OCI-M1 (cell line): Measurements from ENCODE around the gene THUMPD3.

Experiments
- DNase-seq: peaks from one replicate; lab custom pipeline; 2025; lab: John Stamatoyannopoulos, UW

THUMPD3 gene

DNA sequence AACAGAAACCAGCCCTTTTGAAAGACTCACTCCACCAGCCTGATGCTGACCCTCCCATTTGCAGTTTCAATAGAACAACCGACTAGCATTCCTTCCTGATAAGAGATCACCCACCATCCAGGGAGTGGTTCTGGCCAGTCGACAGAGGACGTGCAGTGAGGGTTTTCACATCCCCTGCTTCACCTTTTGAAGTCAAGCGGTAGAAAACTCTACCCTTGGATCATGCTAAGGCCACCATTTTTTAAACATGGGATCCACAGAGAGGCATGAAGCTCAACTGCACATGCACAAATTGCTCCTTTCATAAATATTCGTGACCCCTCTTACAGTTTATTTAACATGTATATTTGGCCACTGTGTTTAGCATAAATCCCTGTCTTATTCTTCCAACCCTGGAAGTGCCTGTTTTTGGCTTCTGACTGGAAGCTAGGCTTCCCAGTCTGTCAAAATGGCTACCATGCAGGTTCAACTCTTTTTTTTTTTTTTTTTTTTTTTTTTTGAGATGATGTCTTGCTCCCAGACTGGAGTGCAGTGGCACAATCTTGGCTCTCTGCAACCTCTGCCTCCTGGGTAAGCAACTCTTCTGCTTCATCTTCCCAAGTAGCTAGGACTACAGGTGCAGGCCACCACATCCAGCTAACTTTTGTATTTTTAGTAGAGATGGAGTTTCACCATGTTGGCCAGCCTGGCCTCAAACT, 1.0 kb upstream of the THUMPD3 start:
- DNase-seq, result no peak

DNA sequence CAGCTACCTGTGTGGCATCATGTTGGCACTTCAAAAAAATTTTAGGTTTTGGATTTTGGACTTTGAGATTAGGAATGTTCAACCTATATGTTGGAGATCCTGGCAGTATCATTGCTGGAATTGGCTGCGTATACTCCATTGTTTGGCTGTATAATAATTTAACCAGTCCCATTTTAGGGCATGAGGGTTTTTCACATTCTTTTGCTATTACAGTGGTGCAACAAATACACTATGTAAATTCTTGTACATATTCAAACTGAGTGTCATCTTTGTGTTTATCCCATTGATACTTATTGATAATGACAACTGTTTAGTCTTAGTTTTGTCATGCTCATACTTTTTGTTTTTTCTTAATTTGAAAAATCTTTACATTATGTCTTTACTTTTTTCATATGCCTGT, 6.7 kb downstream of the THUMPD3 start:
- DNase-seq, result no peak

DNA sequence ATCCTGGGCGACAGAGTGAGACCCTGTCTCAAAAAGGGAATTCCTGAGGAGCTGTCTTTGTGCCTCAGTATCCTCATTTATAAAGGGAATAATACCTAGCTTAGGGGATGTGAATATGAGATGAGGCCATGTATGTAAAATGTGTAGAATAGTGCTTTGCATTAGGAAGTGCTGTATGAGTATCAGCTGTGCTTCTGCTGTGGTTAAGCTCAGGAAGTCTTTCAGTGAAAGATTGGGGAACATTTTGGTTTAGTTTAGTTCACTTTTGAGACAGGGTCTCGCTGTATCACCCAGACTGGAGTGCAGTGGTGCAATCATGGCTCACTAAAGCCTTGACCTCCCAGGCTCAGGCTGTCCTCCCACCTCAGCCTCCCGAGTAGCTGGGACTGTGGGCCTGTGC, 10.6 kb downstream of the THUMPD3 start:
- no peak for DNase-seq

DNA sequence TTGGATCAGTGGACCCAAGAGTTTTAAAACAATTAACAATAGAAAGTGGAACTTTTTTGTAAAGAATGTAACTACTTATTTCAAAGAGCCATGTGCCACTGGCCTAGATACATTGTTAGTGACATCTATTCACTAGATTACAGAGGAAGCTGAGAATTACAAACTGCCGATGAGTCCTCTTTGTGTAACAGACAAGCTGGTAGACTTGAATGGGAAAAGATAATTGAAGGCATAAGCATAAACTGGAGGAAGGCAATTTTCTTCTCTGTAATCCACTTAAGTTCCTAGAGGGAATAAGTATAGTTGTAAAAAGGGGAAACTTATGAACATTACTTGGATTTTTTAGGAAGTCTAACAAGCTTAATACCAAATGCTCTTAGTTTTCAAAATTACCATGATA, 15.1 kb downstream of the THUMPD3 start:
- DNase-seq, result no peak

DNA sequence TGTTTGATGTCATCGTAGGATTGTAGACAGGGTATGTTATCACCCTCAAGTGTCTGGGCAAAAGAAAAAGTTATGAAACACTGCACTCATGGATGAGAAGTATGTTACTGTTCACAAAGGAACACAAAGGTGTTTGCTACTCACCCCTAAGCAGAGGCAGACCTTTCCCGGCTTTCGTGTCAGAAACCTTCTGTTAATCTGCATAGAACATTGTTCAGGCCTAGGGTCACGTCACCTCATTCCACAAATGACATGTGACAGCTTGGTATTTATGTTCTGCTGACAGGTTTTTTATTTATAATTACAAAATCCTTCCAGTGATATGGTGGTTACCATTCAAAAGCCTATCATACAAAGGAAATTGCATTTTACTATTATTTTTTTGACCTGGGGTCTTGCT, 16.5 kb downstream of the THUMPD3 start:
- no peak for DNase-seq

DNA sequence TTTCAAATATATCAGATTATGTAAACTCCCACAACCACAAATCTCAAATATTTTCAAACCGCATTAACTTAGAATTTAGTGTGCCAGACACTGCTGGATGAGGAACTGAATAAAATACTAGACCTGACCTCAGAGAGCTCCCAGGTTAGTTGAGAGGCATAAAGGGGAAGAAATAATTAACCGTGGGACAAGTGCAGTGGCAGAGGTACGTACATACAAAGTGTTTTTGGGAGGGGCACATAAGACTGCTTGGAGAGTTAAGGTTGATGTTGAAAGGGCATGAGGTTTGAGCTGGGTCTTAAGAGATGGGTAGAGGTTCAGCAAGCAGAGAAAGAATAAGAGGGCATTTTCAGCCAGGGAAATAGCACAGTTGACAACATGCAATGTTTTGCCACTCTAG, 17.2 kb downstream of the THUMPD3 start:
- no peak for DNase-seq

DNA sequence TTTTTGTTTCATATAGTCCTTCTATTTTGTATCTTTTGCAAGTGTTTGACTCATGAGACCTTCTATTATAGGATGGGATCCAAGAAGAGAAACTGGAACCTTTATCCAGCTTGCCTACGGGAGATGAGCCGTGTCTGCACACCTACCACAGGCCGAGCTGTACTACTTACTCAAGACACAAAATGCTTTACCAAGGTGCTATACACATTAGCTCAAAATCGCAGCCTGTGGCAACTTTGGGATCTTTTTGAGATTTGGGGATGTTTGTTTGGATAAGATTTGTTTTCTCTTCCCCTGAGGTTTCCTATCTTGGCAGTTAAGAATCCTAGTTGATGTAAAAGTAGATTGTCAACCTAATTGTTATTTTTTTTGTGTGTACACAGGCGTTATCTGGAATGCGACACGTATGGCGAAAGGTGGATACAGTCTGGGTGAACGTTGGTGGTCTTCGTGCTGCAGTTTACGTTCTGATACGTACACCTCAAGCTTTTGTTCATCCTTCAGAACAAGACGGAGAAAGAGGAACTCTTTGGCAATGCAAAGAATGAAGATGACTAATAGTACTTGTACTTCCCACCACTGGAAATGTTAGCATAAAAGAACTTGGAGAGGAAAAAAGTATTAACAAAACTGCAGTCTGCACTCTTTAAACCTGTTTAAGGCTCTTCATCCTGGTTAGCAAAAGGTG, 21.4 kb downstream of the THUMPD3 start:
- peak; percentile 25 for DNase-seq

DNA sequence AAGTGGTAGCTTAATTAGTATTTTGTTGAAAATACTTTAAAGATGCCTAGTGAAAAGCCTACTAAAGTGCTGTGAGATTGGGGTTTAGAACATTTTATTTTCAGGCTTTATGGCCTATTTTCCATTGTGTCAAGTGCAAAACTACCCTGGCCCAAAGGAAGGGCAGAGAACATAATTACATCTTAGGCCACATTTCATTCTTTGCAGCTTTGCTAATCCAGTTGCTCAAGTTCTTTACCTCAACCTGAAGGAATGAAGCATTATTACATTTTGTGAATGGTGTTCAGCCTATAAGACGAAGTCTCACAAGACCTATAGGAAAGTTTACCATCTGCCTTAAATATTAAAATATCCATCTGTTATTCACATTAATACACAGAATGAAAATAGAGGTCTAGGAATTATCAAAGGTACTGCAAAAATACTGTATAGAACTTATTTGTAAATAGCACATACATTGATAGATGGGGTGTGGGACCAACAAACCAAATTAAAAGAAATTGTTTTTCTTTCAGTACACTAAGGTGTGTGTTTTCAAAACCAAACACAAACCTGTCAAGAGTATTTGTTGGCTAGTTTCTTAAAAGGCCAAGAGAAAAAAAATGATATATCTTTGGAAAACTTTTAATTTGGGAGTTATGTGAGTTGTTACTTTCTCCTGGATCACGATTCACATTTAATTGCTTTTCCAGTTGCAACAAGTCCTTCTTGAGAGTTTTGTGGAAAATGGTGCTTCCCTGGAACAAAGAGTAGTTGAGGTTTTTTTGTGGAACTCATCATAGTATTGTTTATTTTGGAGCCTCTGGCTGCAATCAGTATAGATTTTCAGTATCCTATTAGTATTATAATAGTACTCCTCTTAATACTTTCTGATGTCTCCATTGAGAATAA, 22.6 kb downstream of the THUMPD3 start:
- no peak for DNase-seq

DNA sequence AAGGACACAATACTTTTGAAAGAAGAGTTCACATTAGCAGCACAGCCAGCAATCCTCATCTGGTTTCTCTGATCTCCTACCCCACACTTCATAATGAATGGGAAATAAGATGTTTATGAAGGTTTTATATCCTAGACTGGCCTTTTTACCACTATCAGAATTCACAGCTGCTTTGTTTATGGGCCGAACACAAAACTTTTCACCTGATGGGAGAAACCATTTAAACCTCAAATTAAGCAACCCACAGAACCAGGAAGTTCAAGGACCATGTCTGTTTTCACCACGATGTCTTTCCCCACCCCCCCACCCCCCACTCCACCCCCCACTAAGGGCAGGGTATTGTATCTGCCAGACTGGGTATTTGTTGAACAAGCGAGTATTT, 23.2 kb downstream of the THUMPD3 start:
- peak; percentile 47 for DNase-seq

DNA sequence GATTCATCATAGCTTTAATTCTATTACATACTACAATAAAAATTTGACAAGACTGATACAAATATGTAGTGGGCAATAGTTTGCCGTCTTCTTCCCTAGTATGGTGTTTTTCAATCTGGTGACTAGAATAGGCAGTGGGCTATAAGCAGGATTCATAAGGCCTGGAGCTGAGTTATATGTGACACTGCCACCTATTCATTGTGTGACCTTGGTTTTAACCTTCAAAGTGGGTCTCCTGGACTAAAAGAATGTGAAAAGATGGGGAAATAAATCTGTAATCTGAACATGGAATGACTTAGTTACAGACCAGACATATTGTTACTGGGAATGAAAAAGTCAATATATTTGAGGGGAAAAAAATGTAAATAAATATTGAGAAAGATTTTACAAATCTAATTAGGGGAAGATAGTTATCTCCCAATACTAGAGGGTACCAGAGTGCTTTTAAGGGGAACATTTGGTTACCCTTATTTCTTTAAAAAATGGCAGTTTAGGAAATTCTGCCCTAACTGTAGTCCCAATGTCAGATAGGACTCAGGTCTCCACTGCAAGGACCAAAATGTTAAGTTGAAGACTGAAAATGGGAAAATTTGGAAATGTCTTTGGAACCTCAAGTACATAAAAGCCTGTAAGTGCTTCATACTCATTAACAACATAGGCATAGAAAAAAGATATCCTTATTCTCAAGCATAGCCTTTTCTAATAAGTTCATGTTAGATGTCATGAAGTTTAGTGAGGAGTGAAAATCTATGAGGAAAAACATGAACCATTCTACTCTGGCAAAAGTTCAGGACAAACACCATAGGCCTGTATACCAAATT, 23.9 kb downstream of the THUMPD3 start:
- DNase-seq, result peak; percentile 37

DNA sequence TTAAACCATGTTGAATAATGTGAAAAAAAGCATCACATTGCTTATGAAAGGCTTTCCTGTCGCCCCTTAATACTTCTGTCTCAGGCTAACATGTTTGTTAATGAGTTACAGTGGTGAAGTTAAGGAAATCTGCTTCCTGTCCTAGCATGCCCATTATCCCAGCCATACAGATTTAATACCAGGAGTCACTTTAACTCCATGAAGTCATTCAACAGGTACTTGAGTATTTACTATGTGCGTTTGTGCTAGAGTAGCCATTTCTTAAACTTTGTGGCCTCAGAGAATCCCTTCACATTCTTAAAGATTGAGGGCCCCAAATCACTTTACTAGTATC, 24.4 kb downstream of the THUMPD3 start:
- DNase-seq, result no peak

DNA sequence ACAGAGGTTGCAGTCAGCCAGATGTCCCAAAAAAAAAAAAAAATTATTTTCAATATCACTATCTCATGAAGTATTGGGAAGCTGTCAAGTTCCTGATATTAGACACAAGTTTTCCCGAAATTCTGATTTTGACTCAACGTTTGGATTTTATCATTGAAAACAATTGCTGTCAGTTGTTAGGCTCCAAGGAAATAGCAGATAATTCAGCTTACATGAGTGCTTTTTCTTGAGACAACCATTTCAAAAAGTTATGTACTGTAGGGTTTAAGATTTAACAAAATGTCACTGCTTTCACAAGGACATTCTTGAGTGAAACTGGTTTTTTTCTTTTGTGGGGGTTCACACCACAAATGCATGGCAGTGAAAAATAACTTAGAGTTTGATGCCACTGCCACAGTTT, 25.3 kb downstream of the THUMPD3 start:
- DNase-seq, result no peak

DNA sequence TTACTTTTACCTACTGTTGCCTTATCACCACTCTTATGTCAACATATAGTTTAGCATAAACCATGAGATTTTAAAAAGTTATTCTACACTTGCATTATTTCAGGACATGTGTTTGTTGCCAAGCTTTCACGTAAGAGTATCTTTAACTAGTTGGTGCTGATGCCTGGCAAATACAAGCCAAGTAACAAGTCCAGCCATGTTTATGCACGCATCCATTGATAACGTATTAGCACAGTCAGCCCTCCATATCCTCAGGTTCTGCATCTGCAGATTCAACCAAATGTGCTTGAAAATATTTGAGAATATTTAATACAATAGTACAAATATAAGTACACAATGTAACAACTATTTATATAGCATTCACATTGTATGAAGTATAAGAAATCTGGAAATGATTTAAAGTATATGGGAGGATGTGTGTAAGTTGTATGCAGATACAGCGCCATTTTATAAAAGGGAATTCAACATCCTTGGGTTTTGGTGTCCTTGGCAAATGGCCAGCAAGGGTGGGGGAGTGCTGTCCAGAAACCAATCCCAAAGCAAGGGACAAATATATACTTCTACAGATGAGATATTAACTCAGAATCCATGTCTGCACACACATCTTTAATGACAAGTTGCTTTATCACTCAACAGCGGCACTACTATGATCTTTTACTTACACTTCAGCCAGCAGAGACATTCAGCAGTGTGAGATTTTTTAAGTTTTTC, 25.9 kb downstream of the THUMPD3 start:
- DNase-seq, result peak; percentile 38

DNA sequence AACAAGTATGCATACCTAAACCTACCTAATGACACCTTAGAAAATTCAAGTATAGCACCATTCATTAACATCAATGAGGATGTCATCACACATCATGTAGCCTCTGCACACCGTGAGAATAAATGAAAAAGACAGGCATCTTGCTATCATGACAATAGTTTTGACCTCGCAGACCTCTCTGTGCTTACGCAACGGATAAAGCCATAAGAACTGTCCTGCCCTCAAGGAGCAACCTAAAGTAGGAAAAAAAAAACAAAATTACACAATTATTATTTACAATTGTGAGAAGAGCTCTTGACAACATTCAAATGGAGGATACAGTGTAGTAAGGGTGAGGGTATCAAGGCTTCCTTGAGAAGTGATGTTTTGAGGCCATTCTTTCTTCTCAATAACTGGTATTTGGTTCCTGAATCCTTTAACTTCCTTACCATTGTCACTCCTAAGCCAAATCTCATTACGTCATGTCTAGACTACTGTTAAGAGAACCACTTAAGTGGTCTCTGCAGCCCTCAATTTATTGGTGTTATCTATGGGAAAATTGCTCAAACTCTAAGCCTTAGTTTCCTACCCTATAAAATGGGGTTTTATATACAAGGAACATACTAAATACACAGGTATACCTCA, 27.5 kb downstream of the THUMPD3 start:
- DNase-seq, result no peak

DNA sequence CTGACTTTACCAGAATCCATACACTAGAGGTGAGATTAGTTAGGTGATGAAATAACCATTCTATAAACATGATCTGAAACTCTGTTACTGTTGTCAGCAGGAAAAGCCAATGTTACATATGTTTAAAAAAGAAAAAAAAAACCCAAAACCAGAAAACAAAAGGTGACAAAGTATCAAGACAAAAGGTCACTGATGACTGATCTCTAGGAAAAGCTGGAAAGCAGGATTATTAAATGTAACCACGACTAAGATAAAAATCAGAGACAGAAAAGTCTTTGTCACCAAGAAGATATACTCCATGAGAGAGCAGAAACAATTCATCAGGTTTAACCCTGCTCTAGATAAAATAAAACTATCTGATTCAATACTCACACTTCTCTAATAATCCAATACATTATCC, 29.2 kb downstream of the THUMPD3 start:
- DNase-seq, result no peak

DNA sequence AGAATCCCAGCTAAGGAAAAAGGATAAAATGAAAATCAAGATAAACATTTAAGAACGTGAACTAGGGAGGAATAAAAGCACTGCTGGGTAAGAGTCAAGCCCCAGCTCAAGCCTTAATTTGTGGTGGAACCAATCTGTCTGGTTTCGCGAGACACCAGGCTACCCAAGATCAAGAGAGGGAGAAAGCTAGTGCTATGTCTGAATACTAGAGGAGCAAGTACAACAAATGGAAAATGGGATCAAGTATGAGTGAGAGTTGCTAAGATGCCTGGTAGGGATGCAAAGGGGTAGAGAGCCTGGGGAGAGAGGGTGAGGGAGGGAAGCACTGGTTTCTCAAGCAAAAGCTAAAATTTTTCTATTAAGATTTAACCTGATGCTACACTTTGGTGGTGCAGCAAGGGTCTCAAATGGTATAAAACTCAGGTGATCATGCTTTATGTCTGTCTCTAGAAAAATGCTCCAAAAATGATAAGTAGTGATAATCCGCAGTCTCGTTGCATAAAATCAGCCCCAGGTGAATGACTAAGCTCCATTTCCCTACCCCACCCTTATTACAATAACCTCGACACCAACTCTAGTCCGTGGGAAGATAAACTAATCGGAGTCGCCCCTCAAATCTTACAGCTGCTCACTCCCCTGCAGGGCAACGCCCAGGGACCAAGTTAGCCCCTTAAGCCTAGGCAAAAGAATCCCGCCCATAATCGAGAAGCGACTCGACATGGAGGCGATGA, 32.9 kb downstream of the THUMPD3 start:
- DNase-seq, result no peak

DNA sequence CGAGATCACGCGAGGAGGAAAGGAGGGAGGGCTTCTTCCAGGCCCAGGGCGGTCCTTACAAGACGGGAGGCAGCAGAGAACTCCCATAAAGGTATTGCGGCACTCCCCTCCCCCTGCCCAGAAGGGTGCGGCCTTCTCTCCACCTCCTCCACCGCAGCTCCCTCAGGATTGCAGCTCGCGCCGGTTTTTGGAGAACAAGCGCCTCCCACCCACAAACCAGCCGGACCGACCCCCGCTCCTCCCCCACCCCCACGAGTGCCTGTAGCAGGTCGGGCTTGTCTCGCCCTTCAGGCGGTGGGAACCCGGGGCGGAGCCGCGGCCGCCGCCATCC, 33.4 kb downstream of the THUMPD3 start:
- peak; percentile 100 for DNase-seq

DNA sequence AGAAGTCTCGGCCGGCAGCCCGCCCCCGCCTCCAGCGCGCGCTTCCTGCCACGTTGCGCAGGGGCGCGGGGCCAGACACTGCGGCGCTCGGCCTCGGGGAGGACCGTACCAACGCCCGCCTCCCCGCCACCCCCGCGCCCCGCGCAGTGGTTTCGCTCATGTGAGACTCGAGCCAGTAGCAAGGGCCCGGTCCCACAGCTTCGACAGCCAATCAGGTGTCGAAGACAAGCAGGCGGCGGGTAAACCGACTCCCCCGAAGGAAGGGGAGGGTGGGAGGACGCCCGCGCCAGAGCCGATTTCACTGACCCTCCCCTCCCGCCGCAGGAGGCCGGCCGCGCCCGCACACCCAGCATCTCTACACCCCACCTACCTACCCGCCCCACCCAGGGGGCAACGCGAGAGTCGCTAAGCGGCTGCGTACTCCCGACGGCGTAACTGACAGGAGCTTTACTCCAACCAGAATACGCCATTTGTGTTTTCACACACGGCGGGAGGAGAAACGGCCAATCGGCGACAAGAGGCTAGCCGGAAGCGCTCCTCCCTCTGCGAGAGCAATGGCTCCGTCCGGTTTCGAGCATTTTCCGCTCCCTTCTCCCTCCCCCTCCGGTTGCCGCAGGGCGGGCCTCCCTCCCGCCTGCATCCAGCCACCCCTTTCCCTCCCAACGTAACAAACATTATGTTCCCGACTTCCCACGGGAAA, 33.9 kb downstream of the THUMPD3 start:
- peak; percentile 100 for DNase-seq

DNA sequence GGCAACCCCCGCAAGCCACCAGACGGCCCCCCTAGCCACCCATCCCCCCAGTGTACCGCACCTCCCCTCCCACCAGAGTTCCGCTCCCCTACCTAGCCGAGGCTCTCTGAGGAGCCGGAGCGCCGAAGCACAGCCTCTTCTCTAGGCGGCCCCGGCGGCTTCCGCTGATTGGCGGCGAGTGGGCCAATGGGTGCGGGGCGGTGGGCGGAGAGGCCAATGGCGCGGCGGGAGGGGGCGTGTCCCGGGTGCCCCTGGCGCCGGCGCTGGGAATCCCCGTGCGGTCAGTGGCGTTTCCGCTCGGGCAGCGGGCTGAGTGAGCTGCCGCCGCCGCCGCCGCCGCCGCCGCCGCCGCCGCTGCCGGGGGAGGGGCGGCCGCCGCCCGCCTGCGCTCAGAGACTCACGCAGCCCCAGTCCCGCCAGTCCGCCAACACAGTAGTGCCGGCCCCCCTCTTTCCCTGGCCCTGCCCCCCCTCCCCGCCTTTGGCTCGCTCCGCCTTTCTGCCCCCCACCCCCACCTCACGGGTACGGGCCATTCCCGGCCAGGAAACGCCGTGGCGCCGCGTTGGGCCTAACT, 34.6 kb downstream of the THUMPD3 start, which contains the start of gene SETD5:
SETD5 (plus strand) TSS at position 284 of the 574 bp plus-strand sequence. CDS start 31,324 bp downstream, outside the sequence.
- DNase-seq, result peak; percentile 99
